ENCODE results near the gene DHX9. TPM values are rescaled to one million over a fixed set of nuclear protein-coding genes. Genes with fewer than 3 reads are reported as not detected.

DHX9 gene
- polyA plus RNA-seq, 1 donor (not counting 4 experiments of a cell fraction or from before 2014, with no cell fraction given), result 199 TPM

GRCh38 chr1:182857212-182857611 is 18.1 kb downstream of the DHX9 start:
- Histone ChIP-seq H3K27me3 (ENCODE audit: control insufficient read depth, extremely low read depth, insufficient read depth, low read length) (no peaks in the 10 kb centered on the region), H3K9ac (ENCODE audit: control insufficient read depth, extremely low read depth, insufficient read depth, low read length) (no peak overlapping the region), H3K9me3 (ENCODE audit: control insufficient read depth, low read depth, low read length) (no peaks in the 10 kb centered on the region), H3K27ac (ENCODE audit: control insufficient read depth, insufficient read depth, low read length) (no peak overlapping the region), H3K79me2 (ENCODE audit: control insufficient read depth, insufficient read depth, low read length) (peaks cover 38% of the 10 kb centered on the region), H3K9me1 (ENCODE audit: control insufficient read depth, extremely low read depth, insufficient read depth, low read length) (no peaks in the 10 kb centered on the region), H3K36me3 (ENCODE audit: control insufficient read depth in 2 of 2, extremely low read depth in 1 of 2, insufficient read depth in 2 of 2, low read length in 2 of 2) (peaks cover 34 to 74% of the 10 kb centered on the region in 2 experiments), H3K4me1 (ENCODE audit: control insufficient read depth, extremely low read depth, insufficient read depth, low read length) (no peaks in the 10 kb centered on the region), H3K4me3 (ENCODE audit: control insufficient read depth in 2 of 3, extremely low read depth in 1 of 3, insufficient read depth in 2 of 3, low read depth in 1 of 3, low read length in 3 of 3) (no peak overlapping the region), H3K4me2 (ENCODE audit: control insufficient read depth, extremely low read depth, insufficient read depth, low read depth, low read length) (no peak overlapping the region), H2AFZ (ENCODE audit: control insufficient read depth, low read length) (no peak overlapping the region), H4K20me1 (ENCODE audit: control insufficient read depth, extremely low read depth, insufficient read depth, low read length) (peaks cover 6% of the 10 kb centered on the region)
- no peak for DNase-seq (ENCODE audit: low read depth, low spot score)
- dilution Hi-C loops (cut with MboI; ENCODE audit: extremely low pct_ligation_motif_present, low sequenced_read_pairs), result no loop called here
- TF ChIP-seq EZH2 (IDR thresholded peaks at IDR 0.05; ENCODE audit: low read length) (no peak), CTCF (optimal IDR thresholded peaks at IDR 0.05 in 1 of 3, IDR thresholded peaks at IDR 0.05 in 1 of 3, conservative IDR thresholded peaks at IDR 0.05 in 1 of 3; ENCODE audit: extremely low read depth in 1 of 3, insufficient read depth in 2 of 3, low read length in 3 of 3) (no peak)
- no peak for FAIRE-seq

- Histone ChIP-seq H3K4me1 (ENCODE audit: control insufficient read depth, extremely low read depth, insufficient read depth, low read length) (no peaks in the 10 kb centered on the region), H3K4me3 (ENCODE audit: control insufficient read depth in 2 of 3, extremely low read depth in 1 of 3, insufficient read depth in 2 of 3, low read depth in 1 of 3, low read length in 3 of 3) (no peak overlapping the region), H3K9me1 (ENCODE audit: control insufficient read depth, extremely low read depth, insufficient read depth, low read length) (no peaks in the 10 kb centered on the region), H3K36me3 (ENCODE audit: control insufficient read depth in 2 of 2, extremely low read depth in 1 of 2, insufficient read depth in 2 of 2, low read length in 2 of 2) (peaks cover 31 to 71% of the 10 kb centered on the region in 2 experiments), H3K4me2 (ENCODE audit: control insufficient read depth, extremely low read depth, insufficient read depth, low read depth, low read length) (no peak overlapping the region), H2AFZ (ENCODE audit: control insufficient read depth, low read length) (no peak overlapping the region), H3K27ac (ENCODE audit: control insufficient read depth, insufficient read depth, low read length) (no peak overlapping the region), H4K20me1 (ENCODE audit: control insufficient read depth, extremely low read depth, insufficient read depth, low read length) (no peaks in the 10 kb centered on the region), H3K9me3 (ENCODE audit: control insufficient read depth, low read depth, low read length) (no peaks in the 10 kb centered on the region), H3K79me2 (ENCODE audit: control insufficient read depth, insufficient read depth, low read length) (peaks cover 20% of the 10 kb centered on the region), H3K27me3 (ENCODE audit: control insufficient read depth, extremely low read depth, insufficient read depth, low read length) (no peaks in the 10 kb centered on the region), H3K9ac (ENCODE audit: control insufficient read depth, extremely low read depth, insufficient read depth, low read length) (no peak overlapping the region)
- TF ChIP-seq CTCF (optimal IDR thresholded peaks at IDR 0.05 in 1 of 3, IDR thresholded peaks at IDR 0.05 in 1 of 3, conservative IDR thresholded peaks at IDR 0.05 in 1 of 3; ENCODE audit: extremely low read depth in 1 of 3, insufficient read depth in 2 of 3, low read length in 3 of 3), result no peak
- TF ChIP-seq EZH2 (IDR thresholded peaks at IDR 0.05; ENCODE audit: low read length), result no peak
- dilution Hi-C loops (cut with MboI; ENCODE audit: extremely low pct_ligation_motif_present, low sequenced_read_pairs), result no loop called here
- FAIRE-seq (no peak), DNase-seq (ENCODE audit: low read depth, low spot score) (no peak)
Measured at GRCh38 chr1:182860658-182861057, 21.5 kb downstream of the DHX9 start.
